Liver (tissue), 3 donors: ENCODE data around the gene HBZ.

Experiments used
- CTCF ChIP-seq: fragments of 150-350 bp; IDR thresholded peaks from 2 replicates; pipeline ENCODE4 v1.5.1; 2017; ENCODE audit warnings: improper control_type of control experiment, low read depth, low read length; ENCODE audit not compliant: missing input control
- FOXA1 ChIP-seq: IDR thresholded peaks from 2 replicates; pipeline ENCODE4 v1.6.1; 2016; ENCODE audit warnings: antibody characterized with exemption
- GABPA ChIP-seq, 2 donors: IDR thresholded peaks in 1 of 2; conservative IDR thresholded peaks in 1 of 2; 2 replicates each; pipeline ENCODE4 v1.6.1; 2016; ENCODE audit warnings: antibody characterized with exemption in 2 of 2, mild to moderate bottlenecking in 1 of 2, moderate library complexity in 1 of 2
- HNF4A ChIP-seq, 2 donors: conservative IDR thresholded peaks; 2 replicates each; pipeline ENCODE4 v1.6.1; 2016; ENCODE audit warnings: antibody characterized with exemption in 2 of 2, mild to moderate bottlenecking in 2 of 2
- RAD21 ChIP-seq, 2 donors: IDR thresholded peaks; 2 replicates each; pipeline ENCODE4 v1.6.1; 2016; ENCODE audit warnings: antibody characterized with exemption in 2 of 2, mild to moderate bottlenecking in 2 of 2
- SP1 ChIP-seq: IDR thresholded peaks from 2 replicates; pipeline ENCODE4 v1.6.1; 2018; ENCODE audit warnings: antibody characterized with exemption, mild to moderate bottlenecking
- TAF1 ChIP-seq: conservative IDR thresholded peaks from 2 replicates; pipeline ENCODE4 v1.6.1; 2016; ENCODE audit warnings: antibody characterized with exemption, mild to moderate bottlenecking
- YY1 ChIP-seq: IDR thresholded peaks from 2 replicates; pipeline ENCODE4 v1.6.1; 2016; ENCODE audit warnings: antibody characterized with exemption, mild to moderate bottlenecking
- donor health status: healthy.
- donor health status: healthy.

- TF ChIP-seq CTCF (no peak), HNF4A (conservative IDR thresholded peaks at IDR 0.05) (no peak), GABPA (IDR thresholded peaks at IDR 0.05 in 1 of 2, conservative IDR thresholded peaks at IDR 0.05 in 1 of 2) (no peak), TAF1 (no peak), YY1 (no peak), RAD21 (IDR thresholded peaks at IDR 0.05) (no peak), FOXA1 (no peak), SP1 (no peak)
Observed at GRCh38 chr16:152141-153128, at the start of gene HBZ.
